ENCODE data around the gene PHC1.
"Not testable (repeated sequence)": the region's sequence is repeated elsewhere in the genome, so short reads cannot be mapped to it uniquely, and the experiment has no call there.

PHC1 gene

DNA sequence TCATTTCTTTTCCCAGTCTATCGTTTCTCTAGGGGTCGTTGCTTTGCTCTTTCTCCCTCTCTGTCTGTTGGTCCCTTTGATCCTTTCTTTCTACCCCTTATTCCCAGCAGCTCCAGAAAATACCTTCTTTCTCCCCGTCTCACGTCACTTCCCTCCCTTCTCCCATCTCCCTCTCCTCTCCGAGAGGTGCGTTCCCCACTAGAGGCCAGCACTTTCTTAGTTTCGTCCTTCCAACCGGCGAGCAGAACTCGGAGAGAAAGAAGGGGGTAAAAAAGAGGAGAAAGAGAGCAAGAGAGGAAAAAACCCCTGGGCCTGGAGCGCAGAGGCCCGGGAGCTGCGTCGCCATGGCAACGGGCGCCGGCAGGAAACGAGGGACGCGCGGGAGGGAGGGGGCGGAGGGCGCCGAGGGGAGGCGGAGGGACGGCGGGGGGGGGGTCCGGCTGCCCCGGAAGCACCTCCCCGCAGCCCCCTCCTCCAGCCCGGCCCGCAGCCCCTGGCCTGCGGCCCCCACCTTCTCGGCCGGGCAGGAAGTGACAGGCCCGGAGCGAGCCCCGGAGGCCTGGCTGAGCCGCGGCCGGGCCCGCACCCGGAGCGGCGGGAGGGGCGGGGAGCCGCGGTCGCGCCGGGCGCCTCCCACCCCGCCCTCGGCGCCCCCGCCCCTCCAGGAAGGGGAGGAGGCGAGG is at the start of gene PHC1:
PHC1 (plus strand) TSS at position 477 of the 683 bp plus-strand sequence. CDS start 3,169 bp downstream, outside the sequence.
- H3K4me3 ChIP-seq (ENCODE audit: low read depth in 1 of 5, low read length in 5 of 5): peak within 1 kb of the TSS; percentile 79 to 96 (median 80)
- not testable (repeated sequence) for H3K36me3 ChIP-seq (ENCODE audit: control insufficient read depth in 5 of 5, insufficient read depth in 5 of 5, low read length in 5 of 5); H3K9me3 ChIP-seq (ENCODE audit: control insufficient read depth in 5 of 5, low read length in 5 of 5); H3K27me3 ChIP-seq (ENCODE audit: control insufficient read depth in 5 of 5, insufficient read depth in 4 of 5, low read length in 5 of 5)
- H3K9ac ChIP-seq (ENCODE audit: low read length in 5 of 5): peak within 1 kb of the TSS; percentile 36 to 81 (median 79)
- H3K4me1 ChIP-seq (ENCODE audit: control insufficient read depth in 5 of 5, insufficient read depth in 5 of 5, low read length in 5 of 5): peaks cover 4 to 21% (median 18%) of the 10 kb centered on the region in 5 donors
- peak within 1 kb of the TSS; percentile 71 for H3K27ac ChIP-seq (ENCODE audit: low read depth, low read length)

DNA sequence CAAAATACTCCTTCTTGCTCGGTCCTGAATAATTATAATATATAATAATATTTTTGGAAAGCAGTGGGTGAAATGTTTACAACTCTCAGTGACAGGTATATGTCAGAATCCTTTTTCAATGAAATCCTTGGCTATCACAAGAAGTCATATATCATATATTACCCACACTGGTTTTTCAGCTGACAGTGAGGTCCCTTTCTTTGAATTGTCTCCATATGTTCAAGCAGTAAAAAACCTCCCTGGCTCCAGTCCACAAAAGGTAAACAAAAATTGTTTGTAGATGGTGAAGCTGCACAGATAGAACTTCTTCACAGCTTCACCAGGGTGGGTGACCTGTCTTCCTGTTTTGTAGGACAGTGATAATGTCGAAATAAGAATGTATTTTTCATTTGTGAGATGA is 47.9 kb upstream of the PHC1 start:
- Histone ChIP-seq H3K27ac (ENCODE audit: low read depth, low read length) (no peak overlapping the region), H3K9ac (ENCODE audit: low read length in 5 of 5) (no peak overlapping the region), H3K4me3 (ENCODE audit: low read depth in 1 of 5, low read length in 5 of 5) (no peak overlapping the region), H3K27me3 (ENCODE audit: control insufficient read depth in 5 of 5, insufficient read depth in 4 of 5, low read length in 5 of 5) (no peaks in the 10 kb centered on the region), H3K9me3 (ENCODE audit: control insufficient read depth in 5 of 5, low read length in 5 of 5) (no peaks in the 10 kb centered on the region), H3K36me3 (ENCODE audit: control insufficient read depth in 5 of 5, insufficient read depth in 5 of 5, low read length in 5 of 5) (no peaks in the 10 kb centered on the region), H3K4me1 (ENCODE audit: control insufficient read depth in 5 of 5, insufficient read depth in 5 of 5, low read length in 5 of 5) (no peaks in the 10 kb centered on the region)

DNA sequence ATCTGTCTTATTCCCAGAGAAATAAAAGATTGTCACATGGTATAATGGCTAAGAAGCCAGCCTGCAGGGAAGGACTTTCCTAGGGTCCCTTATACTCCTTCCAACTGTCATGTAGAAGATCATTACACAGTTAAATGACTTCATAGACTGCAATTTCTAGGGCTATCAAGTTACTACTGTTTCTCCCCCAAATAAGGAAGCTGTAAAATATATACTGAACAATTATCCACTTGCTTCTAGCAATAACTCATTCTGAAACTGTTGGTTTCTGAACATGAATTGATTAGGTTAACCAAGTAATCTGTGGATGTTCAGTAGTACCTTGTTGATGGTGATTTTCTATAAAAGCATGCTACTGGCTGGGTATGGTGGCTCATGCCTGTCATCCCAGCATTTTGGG is 47.3 kb upstream of the PHC1 start:
- Histone ChIP-seq H3K27ac (ENCODE audit: low read depth, low read length) (no peak overlapping the region), H3K27me3 (ENCODE audit: control insufficient read depth in 5 of 5, insufficient read depth in 4 of 5, low read length in 5 of 5) (no peaks in the 10 kb centered on the region), H3K9me3 (ENCODE audit: control insufficient read depth in 5 of 5, low read length in 5 of 5) (no peaks in the 10 kb centered on the region), H3K9ac (ENCODE audit: low read length in 5 of 5) (no peak overlapping the region), H3K4me1 (ENCODE audit: control insufficient read depth in 5 of 5, insufficient read depth in 5 of 5, low read length in 5 of 5) (no peaks in the 10 kb centered on the region), H3K4me3 (ENCODE audit: low read depth in 1 of 5, low read length in 5 of 5) (no peak overlapping the region), H3K36me3 (ENCODE audit: control insufficient read depth in 5 of 5, insufficient read depth in 5 of 5, low read length in 5 of 5) (no peaks in the 10 kb centered on the region)

DNA sequence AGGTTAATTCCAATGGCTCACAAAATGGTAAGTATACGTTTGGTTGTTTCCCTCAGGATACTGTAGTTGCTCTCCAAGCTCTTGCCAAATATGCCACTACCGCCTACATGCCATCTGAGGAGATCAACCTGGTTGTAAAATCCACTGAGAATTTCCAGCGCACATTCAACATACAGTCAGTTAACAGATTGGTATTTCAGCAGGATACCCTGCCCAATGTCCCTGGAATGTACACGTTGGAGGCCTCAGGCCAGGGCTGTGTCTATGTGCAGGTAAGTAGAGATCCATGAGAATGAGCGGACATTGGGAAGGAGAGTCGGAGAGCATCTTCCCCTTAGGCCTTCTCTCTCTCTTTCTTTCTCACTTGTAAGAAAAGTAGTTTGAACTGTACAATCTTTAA is 46.5 kb upstream of the PHC1 start:
- no peak overlapping the region for H3K9ac ChIP-seq (ENCODE audit: low read length in 5 of 5)
- no peak overlapping the region for H3K27ac ChIP-seq (ENCODE audit: low read depth, low read length)
- no peaks in the 10 kb centered on the region for H3K9me3 ChIP-seq (ENCODE audit: control insufficient read depth in 5 of 5, low read length in 5 of 5)
- H3K36me3 ChIP-seq (ENCODE audit: control insufficient read depth in 5 of 5, insufficient read depth in 5 of 5, low read length in 5 of 5): no peaks in the 10 kb centered on the region
- no peaks in the 10 kb centered on the region for H3K4me1 ChIP-seq (ENCODE audit: control insufficient read depth in 5 of 5, insufficient read depth in 5 of 5, low read length in 5 of 5)
- no peak overlapping the region for H3K4me3 ChIP-seq (ENCODE audit: low read depth in 1 of 5, low read length in 5 of 5)
- no peaks in the 10 kb centered on the region for H3K27me3 ChIP-seq (ENCODE audit: control insufficient read depth in 5 of 5, insufficient read depth in 4 of 5, low read length in 5 of 5)

DNA sequence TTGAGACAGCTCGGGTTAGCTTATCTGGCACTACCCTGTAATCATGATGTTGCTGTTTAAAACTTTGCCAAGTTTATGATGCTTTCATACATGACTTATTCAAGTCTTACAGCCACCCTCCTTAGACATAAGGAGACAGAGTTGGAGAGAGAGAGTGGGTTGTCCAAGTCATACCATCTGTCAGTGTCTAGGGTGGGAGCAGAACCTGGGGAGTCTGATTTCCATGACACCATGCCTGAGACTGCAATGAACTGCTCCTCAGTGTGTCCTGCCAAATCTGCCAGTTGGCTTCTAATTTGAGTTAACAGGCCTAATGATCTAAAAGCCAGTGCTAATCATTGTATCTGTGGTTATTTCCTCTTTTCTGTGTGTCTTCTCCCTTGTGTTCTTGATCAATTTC is 43.7 kb upstream of the PHC1 start:
- no peaks in the 10 kb centered on the region for H3K9me3 ChIP-seq (ENCODE audit: control insufficient read depth in 5 of 5, low read length in 5 of 5)
- no peak overlapping the region for H3K27ac ChIP-seq (ENCODE audit: low read depth, low read length)
- H3K27me3 ChIP-seq (ENCODE audit: control insufficient read depth in 5 of 5, insufficient read depth in 4 of 5, low read length in 5 of 5): no peaks in the 10 kb centered on the region
- no peak overlapping the region for H3K9ac ChIP-seq (ENCODE audit: low read length in 5 of 5)
- H3K4me1 ChIP-seq (ENCODE audit: control insufficient read depth in 5 of 5, insufficient read depth in 5 of 5, low read length in 5 of 5): no peaks in the 10 kb centered on the region
- H3K4me3 ChIP-seq (ENCODE audit: low read depth in 1 of 5, low read length in 5 of 5): no peak overlapping the region
- H3K36me3 ChIP-seq (ENCODE audit: control insufficient read depth in 5 of 5, insufficient read depth in 5 of 5, low read length in 5 of 5): no peaks in the 10 kb centered on the region

DNA sequence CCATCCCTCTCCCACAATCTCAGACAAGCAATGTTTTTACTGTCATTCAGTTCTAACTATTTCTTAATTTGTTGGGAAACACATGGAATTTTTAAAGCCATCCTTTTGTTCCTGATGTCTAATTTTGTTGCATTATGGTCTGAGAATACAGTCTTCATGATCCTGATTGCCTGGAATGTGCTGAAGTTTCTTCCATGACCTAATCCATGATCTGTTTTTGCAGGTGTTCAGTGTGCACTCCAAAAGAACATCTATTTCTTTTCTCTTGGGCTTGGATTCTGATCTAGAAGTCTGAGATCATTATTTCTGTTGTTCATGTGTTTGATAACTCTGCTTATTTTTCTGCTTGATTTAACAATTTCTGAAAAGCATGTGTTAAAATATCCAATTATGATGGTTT is 43.2 kb upstream of the PHC1 start:
- Histone ChIP-seq H3K36me3 (ENCODE audit: control insufficient read depth in 5 of 5, insufficient read depth in 5 of 5, low read length in 5 of 5) (no peaks in the 10 kb centered on the region), H3K4me1 (ENCODE audit: control insufficient read depth in 5 of 5, insufficient read depth in 5 of 5, low read length in 5 of 5) (no peaks in the 10 kb centered on the region), H3K9ac (ENCODE audit: low read length in 5 of 5) (no peak overlapping the region), H3K27me3 (ENCODE audit: control insufficient read depth in 5 of 5, insufficient read depth in 4 of 5, low read length in 5 of 5) (no peaks in the 10 kb centered on the region), H3K4me3 (ENCODE audit: low read depth in 1 of 5, low read length in 5 of 5) (no peak overlapping the region), H3K9me3 (ENCODE audit: control insufficient read depth in 5 of 5, low read length in 5 of 5) (no peaks in the 10 kb centered on the region), H3K27ac (ENCODE audit: low read depth, low read length) (no peak overlapping the region)

DNA sequence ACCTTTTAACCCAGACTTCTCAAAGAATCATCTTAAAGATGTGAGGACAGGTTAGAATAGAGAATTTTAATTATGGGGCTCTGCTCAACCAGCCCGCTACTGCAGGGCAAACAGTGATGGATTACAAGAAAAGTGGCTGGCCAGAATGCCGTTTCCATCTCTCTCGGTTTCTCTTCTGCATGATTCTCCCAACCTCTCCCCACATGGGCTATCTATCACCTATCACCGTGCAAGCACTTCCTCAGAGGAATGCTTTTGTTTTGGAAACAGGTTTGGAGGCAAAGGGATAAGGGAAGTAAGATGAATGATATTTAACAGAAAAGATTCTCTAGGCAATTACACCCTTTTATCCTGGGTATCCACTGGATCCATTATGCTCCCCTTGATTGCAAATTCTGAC is 37.4 kb upstream of the PHC1 start:
- Histone ChIP-seq H3K27me3 (ENCODE audit: control insufficient read depth in 5 of 5, insufficient read depth in 4 of 5, low read length in 5 of 5) (no peaks in the 10 kb centered on the region), H3K4me1 (ENCODE audit: control insufficient read depth in 5 of 5, insufficient read depth in 5 of 5, low read length in 5 of 5) (no peaks in the 10 kb centered on the region), H3K36me3 (ENCODE audit: control insufficient read depth in 5 of 5, insufficient read depth in 5 of 5, low read length in 5 of 5) (no peaks in the 10 kb centered on the region), H3K9me3 (ENCODE audit: control insufficient read depth in 5 of 5, low read length in 5 of 5) (no peaks in the 10 kb centered on the region), H3K9ac (ENCODE audit: low read length in 5 of 5) (no peak overlapping the region), H3K27ac (ENCODE audit: low read depth, low read length) (no peak overlapping the region), H3K4me3 (ENCODE audit: low read depth in 1 of 5, low read length in 5 of 5) (no peak overlapping the region)

DNA sequence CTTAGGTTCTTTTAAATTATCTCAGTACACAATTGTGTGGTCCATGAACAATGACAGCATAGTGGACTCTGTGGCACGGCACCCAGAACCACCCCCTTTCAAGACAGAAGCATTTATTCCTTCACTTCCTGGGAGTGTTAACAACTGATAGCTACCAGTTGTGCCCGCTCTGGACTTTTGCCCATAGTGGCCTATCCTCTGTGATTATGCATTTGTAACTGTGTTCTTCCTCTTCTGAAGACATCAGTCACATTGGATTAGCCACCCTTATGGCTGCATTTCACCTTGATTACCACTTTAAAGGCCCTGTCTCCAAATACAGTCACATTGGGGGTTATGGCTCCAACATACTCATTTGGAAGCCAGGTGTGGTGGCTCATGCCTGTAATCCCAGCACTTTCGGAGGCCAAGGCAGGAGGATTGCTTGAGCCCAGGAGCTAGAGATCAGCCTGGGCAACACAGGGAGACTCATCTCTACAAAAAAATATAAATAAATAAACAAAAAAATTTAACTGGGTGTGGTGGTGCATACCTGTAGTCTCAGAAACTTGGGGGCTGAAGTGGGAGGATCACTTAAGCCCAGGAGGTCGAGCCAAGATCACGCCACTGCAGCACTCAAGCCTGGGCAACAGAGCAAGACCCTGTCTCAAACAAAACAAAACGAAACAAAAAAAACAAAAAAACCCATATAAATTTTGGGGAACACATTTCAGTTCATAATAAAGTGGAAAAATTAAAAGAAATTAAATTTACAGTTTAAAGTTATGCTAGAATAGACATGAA is 27.6 kb upstream of the PHC1 start:
- H3K4me3 ChIP-seq (ENCODE audit: low read depth in 1 of 5, low read length in 5 of 5): no peak overlapping the region

GRCh38 chr12:8887285-8887715 is 27.0 kb upstream of the PHC1 start:
- H3K9me3 ChIP-seq (ENCODE audit: control insufficient read depth in 5 of 5, low read length in 5 of 5): no peaks in the 10 kb centered on the region
- H3K27me3 ChIP-seq (ENCODE audit: control insufficient read depth in 5 of 5, insufficient read depth in 4 of 5, low read length in 5 of 5): no peaks in the 10 kb centered on the region
- no peak overlapping the region for H3K9ac ChIP-seq (ENCODE audit: low read length in 5 of 5)
- H3K4me3 ChIP-seq (ENCODE audit: low read depth in 1 of 5, low read length in 5 of 5): no peak overlapping the region
- no peaks in the 10 kb centered on the region for H3K36me3 ChIP-seq (ENCODE audit: control insufficient read depth in 5 of 5, insufficient read depth in 5 of 5, low read length in 5 of 5)
- H3K4me1 ChIP-seq (ENCODE audit: control insufficient read depth in 5 of 5, insufficient read depth in 5 of 5, low read length in 5 of 5): peaks cover 0 to 4% (median 3%) of the 10 kb centered on the region in 5 donors
- no peak overlapping the region for H3K27ac ChIP-seq (ENCODE audit: low read depth, low read length)

More for the DNA sequence above, 27.6 kb upstream of the PHC1 start:
- Histone ChIP-seq H3K4me1 (ENCODE audit: control insufficient read depth in 5 of 5, insufficient read depth in 5 of 5, low read length in 5 of 5) (peaks cover 0 to 4% (median 3%) of the 10 kb centered on the region in 5 donors), H3K9me3 (ENCODE audit: control insufficient read depth in 5 of 5, low read length in 5 of 5) (no peaks in the 10 kb centered on the region), H3K36me3 (ENCODE audit: control insufficient read depth in 5 of 5, insufficient read depth in 5 of 5, low read length in 5 of 5) (no peaks in the 10 kb centered on the region), H3K27me3 (ENCODE audit: control insufficient read depth in 5 of 5, insufficient read depth in 4 of 5, low read length in 5 of 5) (no peaks in the 10 kb centered on the region), H3K9ac (ENCODE audit: low read length in 5 of 5) (no peak overlapping the region), H3K27ac (ENCODE audit: low read depth, low read length) (no peak overlapping the region)

DNA sequence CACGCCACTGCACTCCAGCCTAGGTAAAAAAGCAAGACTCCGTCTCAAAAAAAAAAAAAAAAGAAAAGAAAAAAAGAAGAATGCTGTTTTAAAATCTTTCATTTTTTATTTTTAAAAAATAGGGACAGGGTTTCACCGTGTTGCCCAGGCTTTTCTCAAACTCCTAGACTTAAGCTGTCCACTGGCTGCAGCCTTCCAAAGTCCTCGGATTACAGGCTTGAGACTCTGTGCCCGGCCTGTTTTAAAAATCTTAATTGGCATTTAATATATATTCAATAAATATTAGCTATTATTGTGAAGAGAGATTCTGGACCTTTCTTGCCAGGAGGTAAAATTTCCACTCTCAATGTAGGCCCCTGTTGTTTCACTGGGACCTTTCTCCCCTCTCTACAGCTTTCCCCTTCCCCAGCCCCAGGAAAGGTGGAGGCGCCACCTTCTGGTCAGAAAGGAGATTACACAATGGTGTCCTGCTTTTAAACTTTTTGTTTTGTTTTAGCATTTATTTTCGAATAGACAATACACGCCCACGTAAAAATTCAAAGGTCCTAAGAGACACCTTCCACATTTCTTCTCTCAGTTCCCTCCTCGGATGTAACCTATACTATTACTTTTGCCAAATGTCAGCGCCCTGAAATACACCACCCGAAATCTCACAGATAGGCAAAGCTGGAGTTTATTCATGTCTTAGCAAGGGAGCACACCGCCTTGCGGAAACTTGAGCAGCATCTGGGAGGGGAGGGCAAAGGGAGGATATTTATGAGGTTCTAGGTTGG is 23.8 kb upstream of the PHC1 start:
- H3K27me3 ChIP-seq (ENCODE audit: control insufficient read depth in 5 of 5, insufficient read depth in 4 of 5, low read length in 5 of 5): no peaks in the 10 kb centered on the region
- peaks cover 0 to 4% (median 3%) of the 10 kb centered on the region in 5 donors for H3K4me1 ChIP-seq (ENCODE audit: control insufficient read depth in 5 of 5, insufficient read depth in 5 of 5, low read length in 5 of 5)
- H3K36me3 ChIP-seq (ENCODE audit: control insufficient read depth in 5 of 5, insufficient read depth in 5 of 5, low read length in 5 of 5): no peaks in the 10 kb centered on the region
- no peaks in the 10 kb centered on the region for H3K9me3 ChIP-seq (ENCODE audit: control insufficient read depth in 5 of 5, low read length in 5 of 5)
- H3K27ac ChIP-seq (ENCODE audit: low read depth, low read length): no peak overlapping the region
- peak overlapping the region; percentile 51 to 86 (median 74) for H3K4me3 ChIP-seq (ENCODE audit: low read depth in 1 of 5, low read length in 5 of 5)
- H3K9ac ChIP-seq (ENCODE audit: low read length in 5 of 5): peak overlapping the region; percentile 58 to 78 (median 72)

Data from subcutaneous abdominal adipose tissue (tissue), 5 donors.